PFSK-1 (cell line): ENCODE measurements around the gene PLEKHA5.

Experiments used
- POLR2AphosphoS5 ChIP-seq: IDR thresholded peaks from 2 replicates; pipeline ENCODE4 v1.6.1; 2012; ENCODE audit warnings: low read depth, mild to moderate bottlenecking, control low read depth, low read length, moderate library complexity
- SIN3A ChIP-seq: IDR thresholded peaks from 2 replicates; pipeline ENCODE4 v1.6.1; 2012; ENCODE audit warnings: mild to moderate bottlenecking, low read length, moderate library complexity, borderline replicate concordance; ENCODE audit not compliant: insufficient read depth
- TAF1 ChIP-seq: IDR thresholded peaks from 2 replicates; pipeline ENCODE4 v1.6.1; 2012; ENCODE audit warnings: low read length, control low read depth, borderline replicate concordance; ENCODE audit not compliant: insufficient read depth
- TF ChIP-seq, protein P1 (sequence below), 2 experiments: IDR thresholded peaks; 2 replicates each; pipeline versions ENCODE4 v1.6.1 to v1.8.0; 2011 to 2012; ENCODE audit warnings: low read depth in 2 of 2, low read length in 2 of 2, control low read depth in 1 of 2, inconsistent platforms in 1 of 2, mild to moderate bottlenecking in 1 of 2, moderate library complexity in 1 of 2; ENCODE audit not compliant: insufficient read depth in 1 of 2

GRCh38 chr12:19121449-19122018 is 8.0 kb upstream of the PLEKHA5 start:
- TF ChIP-seq, protein P1, sequence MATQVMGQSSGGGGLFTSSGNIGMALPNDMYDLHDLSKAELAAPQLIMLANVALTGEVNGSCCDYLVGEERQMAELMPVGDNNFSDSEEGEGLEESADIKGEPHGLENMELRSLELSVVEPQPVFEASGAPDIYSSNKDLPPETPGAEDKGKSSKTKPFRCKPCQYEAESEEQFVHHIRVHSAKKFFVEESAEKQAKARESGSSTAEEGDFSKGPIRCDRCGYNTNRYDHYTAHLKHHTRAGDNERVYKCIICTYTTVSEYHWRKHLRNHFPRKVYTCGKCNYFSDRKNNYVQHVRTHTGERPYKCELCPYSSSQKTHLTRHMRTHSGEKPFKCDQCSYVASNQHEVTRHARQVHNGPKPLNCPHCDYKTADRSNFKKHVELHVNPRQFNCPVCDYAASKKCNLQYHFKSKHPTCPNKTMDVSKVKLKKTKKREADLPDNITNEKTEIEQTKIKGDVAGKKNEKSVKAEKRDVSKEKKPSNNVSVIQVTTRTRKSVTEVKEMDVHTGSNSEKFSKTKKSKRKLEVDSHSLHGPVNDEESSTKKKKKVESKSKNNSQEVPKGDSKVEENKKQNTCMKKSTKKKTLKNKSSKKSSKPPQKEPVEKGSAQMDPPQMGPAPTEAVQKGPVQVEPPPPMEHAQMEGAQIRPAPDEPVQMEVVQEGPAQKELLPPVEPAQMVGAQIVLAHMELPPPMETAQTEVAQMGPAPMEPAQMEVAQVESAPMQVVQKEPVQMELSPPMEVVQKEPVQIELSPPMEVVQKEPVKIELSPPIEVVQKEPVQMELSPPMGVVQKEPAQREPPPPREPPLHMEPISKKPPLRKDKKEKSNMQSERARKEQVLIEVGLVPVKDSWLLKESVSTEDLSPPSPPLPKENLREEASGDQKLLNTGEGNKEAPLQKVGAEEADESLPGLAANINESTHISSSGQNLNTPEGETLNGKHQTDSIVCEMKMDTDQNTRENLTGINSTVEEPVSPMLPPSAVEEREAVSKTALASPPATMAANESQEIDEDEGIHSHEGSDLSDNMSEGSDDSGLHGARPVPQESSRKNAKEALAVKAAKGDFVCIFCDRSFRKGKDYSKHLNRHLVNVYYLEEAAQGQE (IDR thresholded peaks at IDR 0.05; ENCODE audit: insufficient read depth in 1 of 2, low read depth in 2 of 2, low read length in 2 of 2), result no peak
- TF ChIP-seq TAF1 (no peak), POLR2AphosphoS5 (no peak), SIN3A (no peak)
